K562 (cell line): ENCODE data around the gene CMIP. TPM values are rescaled to one million over a fixed set of nuclear protein-coding genes. Genes with fewer than 3 reads are reported as not detected.

Experiments used
- ATF1 ChIP-seq, 2 experiments: fragments of 450-650 bp in 1 of 2; IDR thresholded peaks; 2 replicates each; pipeline ENCODE4 v1.6.1; 2016; ENCODE audit warnings: missing compliant biosample characterization in 1 of 2, missing genetic modification characterization in 1 of 2
- GMEB1 ChIP-seq: fragments of 250-450 bp; sonication (Bioruptor Pico); IDR thresholded peaks from 2 replicates; pipeline ENCODE4 v1.4.0; 2020; ENCODE audit warnings: mild to moderate bottlenecking
- HDAC6 ChIP-seq: IDR thresholded peaks from 2 replicates; pipeline ENCODE4 v1.6.1; 2012; ENCODE audit warnings: low read depth, mild to moderate bottlenecking, control low read depth, inconsistent platforms, low read length, moderate library complexity
- HNRNPK ChIP-seq: fragments of 200-400 bp; formaldehyde crosslinking; IDR thresholded peaks from one replicate; pipeline ENCODE4 v1.6.1; 2018; ENCODE audit warnings: mild to moderate bottlenecking, low read depth, low read length; ENCODE audit not compliant: poor library complexity, severe bottlenecking
- MGA ChIP-seq: fragments of 450-650 bp; IDR thresholded peaks from 2 replicates; pipeline ENCODE4 v1.6.1; 2016; ENCODE audit warnings: mild to moderate bottlenecking, moderate library complexity
- MTA2 ChIP-seq: fragments of 450-650 bp; IDR thresholded peaks from 2 replicates; pipeline ENCODE4 v1.6.1; 2016; ENCODE audit warnings: low read depth
- NONO ChIP-seq, 2 experiments: fragments of 200-400 bp in 1 of 2; fragments of 450-650 bp in 1 of 2; formaldehyde crosslinking in 1 of 2; IDR thresholded peaks; 2 replicates each; pipeline ENCODE4 v1.6.1; 2017; ENCODE audit warnings: low read depth in 2 of 2, mild to moderate bottlenecking in 2 of 2, moderate library complexity in 2 of 2, low read length in 1 of 2
- SMARCE1 ChIP-seq: fragments of 450-650 bp; IDR thresholded peaks from 2 replicates; pipeline ENCODE4 v1.7.1; 2016; ENCODE audit warnings: mild to moderate bottlenecking
- STAT6 ChIP-seq: sonication (generic); formaldehyde crosslinking; IDR thresholded peaks from 2 replicates; pipeline ENCODE4 v1.8.1; 2023; ENCODE audit warnings: mild to moderate bottlenecking, missing genetic modification reagents
- TCF7L2 ChIP-seq: fragments of 150-350 bp; IDR thresholded peaks from 2 replicates; pipeline ENCODE4 v1.6.1; 2016; ENCODE audit warnings: low read depth, mild to moderate bottlenecking, low read length, moderate library complexity
- polyA plus RNA-seq, 8 experiments: library from polyadenylated mRNA; depleted of rRNA in 4 of 8; stranded (reverse) in 5 of 8; unstranded in 3 of 8; fragments of >200 nt; fragmentation: Nextera tagmentation in 2 of 8; fragmentation: Illumina TruSeq in 1 of 8; extraction: Ambion mirVana in 2 of 8; extraction: Trizol in 1 of 8; gene quantifications; 2 replicates each; pipeline versions ENCODE4 v1.2.1 to v1.2.3, GENCODE V29; 2011 to 2014; ENCODE audit warnings: inconsistent platforms in 1 of 8, missing spikeins in 1 of 8
- total RNA-seq, 7 experiments: library from RNA; depleted of rRNA in 6 of 7; stranded (reverse); fragments of >200 nt in 6 of 7; fragmentation: Illumina TruSeq in 2 of 7; extraction: Trizol in 2 of 7; gene quantifications; 2 replicates each; pipeline versions ENCODE4 v1.2.1 to v1.2.3, GENCODE V29; 2011 to 2021; ENCODE audit warnings: low replicate concordance in 1 of 7

The CMIP gene
- total and polyA plus RNA-seq, 9 of the 15 experiments (the other 6 are each of a cell fraction or from before 2014, with no cell fraction given): 0.94 to 82.5 (median 10.3) TPM

- TF ChIP-seq MGA: no peak; the same call in 1 of the 2 replicates
- 0 out of 2 replicates have a peak, but pooled peaks have one; percentile 35 for TF ChIP-seq STAT6 (CRISPR knock-in tag)
- TF ChIP-seq HNRNPK: no peak
- TF ChIP-seq NONO (IDR thresholded peaks at IDR 0.05; ENCODE audit: low read depth in 2 of 2, low read length in 1 of 2): peak in 1 of 2 experiments; percentile 83; a peak in 2 of 4 replicates
- TF ChIP-seq GMEB1 (CRISPR knock-in tag): no peak
- peak; percentile 96 for TF ChIP-seq MTA2
- no peak for TF ChIP-seq TCF7L2
- TF ChIP-seq HDAC6: no peak
- TF ChIP-seq ATF1 (CRISPR knock-in tag; IDR thresholded peaks at IDR 0.05): no peak
- TF ChIP-seq ATF1 (tag; IDR thresholded peaks at IDR 0.05): peak; percentile 89
- TF ChIP-seq SMARCE1: peak; percentile 99
Observed at GRCh38 chr16:81495321-81496234, 51.0 kb downstream of the CMIP start (continued).
